Activated CD8-positive, alpha-beta T cell treated with anti-CD3 and anti-CD28 coated beads for 36 hours (primary cell): ENCODE measurements around the gene PTEN. TPM values are rescaled to one million over a fixed set of nuclear protein-coding genes. Genes with fewer than 3 reads are reported as not detected.
"Not testable (repeated sequence)": the region's sequence is repeated elsewhere in the genome, so short reads cannot be mapped to it uniquely, and the experiment has no call there.

Experiments used
- ATAC-seq: fragments of 200-7000 bp; cut with Tn5 transposase; one replicate; pipeline ENCODE4 v1.10.0; 2021; ENCODE audit warnings: mild to moderate bottlenecking, moderate library complexity
- CTCF ChIA-PET: fragments of 350-600 bp; sonication (Branson Sonifier 250); formaldehyde crosslinking; loops from one replicate; lab custom pipeline; 2021; ENCODE audit warnings: antibody characterized with exemption; lab: Charles Lee
- POLR2A ChIA-PET: fragments of 350-600 bp; sonication (Branson Sonifier 250); formaldehyde crosslinking; loops from one replicate; lab custom pipeline; 2021; ENCODE audit warnings: antibody characterized with exemption; lab: Charles Lee
- DNase-seq: peaks from one replicate; pipeline ENCODE4 v3.0.0-alpha.2; 2020
- H3K27ac Mint-ChIP-seq: one replicate; pipeline ENCODE4 v1.8.0; 2021; ENCODE audit warnings: mild to moderate bottlenecking, mixed read lengths
- H3K27me3 Mint-ChIP-seq: one replicate; pipeline ENCODE4 v1.8.0; 2021; ENCODE audit warnings: mixed read lengths
- H3K36me3 Mint-ChIP-seq: one replicate; pipeline ENCODE4 v1.8.0; 2021; ENCODE audit warnings: low read depth, mixed read lengths
- H3K4me1 Mint-ChIP-seq: one replicate; pipeline ENCODE4 v1.8.0; 2021; ENCODE audit warnings: low read depth, mixed read lengths
- H3K4me3 Mint-ChIP-seq: one replicate; pipeline ENCODE4 v1.8.0; 2021; ENCODE audit warnings: mild to moderate bottlenecking, moderate library complexity, mixed read lengths
- H3K9me3 Mint-ChIP-seq: one replicate; pipeline ENCODE4 v1.8.0; 2021; ENCODE audit warnings: mixed read lengths
- intact Hi-C: fragments of 100-400 bp; cut with micrococcal nuclease; formaldehyde crosslinking; loops from one replicate; pipeline ENCODE4 v1.10.0; 2022
- total RNA-seq, 2 experiments: library from RNA; stranded (reverse); gene quantifications; one replicate each; pipeline ENCODE4 v1.2.3, GENCODE V29; 2021
- TF ChIP-seq, protein P1 (sequence below): fragments of 200-600 bp; IDR thresholded peaks from one replicate; pipeline ENCODE4 v1.8.0; 2022; ENCODE audit warnings: antibody characterized with exemption, mild to moderate bottlenecking

The PTEN gene
- total RNA-seq, 2 experiments from 2014 or later = 48.9 to 51.8 TPM

- Mint-ChIP-seq H3K4me3 (no peak overlapping the region), H3K27ac (no peak overlapping the region), H3K9me3 (no peaks in the 10 kb centered on the region), H3K4me1 (no peaks in the 10 kb centered on the region), H3K27me3 (no peaks in the 10 kb centered on the region), H3K36me3 (no peaks in the 10 kb centered on the region)
- no peak for ATAC-seq
- TF ChIP-seq, protein P1, sequence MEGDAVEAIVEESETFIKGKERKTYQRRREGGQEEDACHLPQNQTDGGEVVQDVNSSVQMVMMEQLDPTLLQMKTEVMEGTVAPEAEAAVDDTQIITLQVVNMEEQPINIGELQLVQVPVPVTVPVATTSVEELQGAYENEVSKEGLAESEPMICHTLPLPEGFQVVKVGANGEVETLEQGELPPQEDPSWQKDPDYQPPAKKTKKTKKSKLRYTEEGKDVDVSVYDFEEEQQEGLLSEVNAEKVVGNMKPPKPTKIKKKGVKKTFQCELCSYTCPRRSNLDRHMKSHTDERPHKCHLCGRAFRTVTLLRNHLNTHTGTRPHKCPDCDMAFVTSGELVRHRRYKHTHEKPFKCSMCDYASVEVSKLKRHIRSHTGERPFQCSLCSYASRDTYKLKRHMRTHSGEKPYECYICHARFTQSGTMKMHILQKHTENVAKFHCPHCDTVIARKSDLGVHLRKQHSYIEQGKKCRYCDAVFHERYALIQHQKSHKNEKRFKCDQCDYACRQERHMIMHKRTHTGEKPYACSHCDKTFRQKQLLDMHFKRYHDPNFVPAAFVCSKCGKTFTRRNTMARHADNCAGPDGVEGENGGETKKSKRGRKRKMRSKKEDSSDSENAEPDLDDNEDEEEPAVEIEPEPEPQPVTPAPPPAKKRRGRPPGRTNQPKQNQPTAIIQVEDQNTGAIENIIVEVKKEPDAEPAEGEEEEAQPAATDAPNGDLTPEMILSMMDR = no peak
- POLR2A ChIA-PET = interaction anchor here (2.3 kb wide), 1 partner anchor 26 kb away, joined by 8 read pairs; the partner anchor contains the start of gene ATAD1
- CTCF ChIA-PET = interaction anchor here (0.8 to 1.8 kb wide), 2 partner anchors 547 to 738 kb away, joined by 3 read pairs; partner anchors contain the start of gene RNLS
- intact Hi-C loops = no loop called here
- no peak for DNase-seq
Observed at GRCh38 chr10:87844837-87845623, 18.4 kb upstream of the PTEN start.

GRCh38 chr10:87845624-87845998 lies 17.8 kb upstream of the PTEN start:
- TF ChIP-seq, protein P1 = no peak
- Mint-ChIP-seq H3K27me3 (no peaks in the 10 kb centered on the region), H3K27ac (no peak overlapping the region), H3K4me3 (no peak overlapping the region), H3K36me3 (no peaks in the 10 kb centered on the region), H3K4me1 (no peaks in the 10 kb centered on the region), H3K9me3 (no peaks in the 10 kb centered on the region)
- intact Hi-C loops = no loop called here
- ChIA-PET CTCF (interaction anchor here (0.7 to 1.8 kb wide), 6 partner anchors 14 to 737 kb away, joined by 3 to 6 read pairs (median 3); partner anchors contain the start of genes ATAD1 and RNLS), POLR2A (interaction anchor here (0.6 to 2.3 kb wide), 2 partner anchors 8 to 27 kb away, joined by 3 to 8 read pairs; partner anchors contain the start of gene ATAD1)
- DNase-seq (no peak), ATAC-seq (no peak)

DNA sequence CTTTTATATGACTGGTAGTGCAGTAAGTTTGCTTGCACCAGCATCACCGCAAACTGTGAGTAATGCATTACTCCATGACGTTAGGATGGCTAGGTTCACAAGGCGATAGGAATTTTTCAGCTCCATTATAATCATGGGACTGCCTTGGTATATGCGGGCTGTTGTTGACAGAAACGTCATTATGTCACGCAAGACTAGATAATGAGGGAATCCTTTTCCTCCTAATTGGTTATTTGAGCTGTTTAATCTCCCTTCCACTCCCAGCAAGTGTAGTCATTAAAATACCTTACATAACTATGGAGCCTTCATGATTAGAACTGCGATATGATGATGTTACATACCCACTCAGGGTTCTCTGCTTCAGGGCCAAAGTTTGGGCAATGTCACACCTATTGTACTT lies 17.4 kb upstream of the PTEN start:
- no peak overlapping the region for H3K4me3 Mint-ChIP-seq
- ATAC-seq (no peak), DNase-seq (no peak)
- ChIA-PET CTCF (interaction anchor here (0.7 to 1.8 kb wide), 6 partner anchors 13 to 737 kb away, joined by 3 to 6 read pairs (median 3); partner anchors contain the start of genes ATAD1 and RNLS), POLR2A (interaction anchor here (0.6 to 2.3 kb wide), 3 partner anchors 8 to 771 kb away, joined by 3 to 8 read pairs (median 3); partner anchors contain the start of gene ATAD1)
- no peaks in the 10 kb centered on the region for H3K27me3 Mint-ChIP-seq
- intact Hi-C loops = no loop called here
- peaks cover 4% of the 10 kb centered on the region for H3K4me1 Mint-ChIP-seq
- no peaks in the 10 kb centered on the region for H3K36me3 Mint-ChIP-seq
- no peak overlapping the region for H3K27ac Mint-ChIP-seq
- TF ChIP-seq, protein P1 = no peak
- H3K9me3 Mint-ChIP-seq = no peaks in the 10 kb centered on the region

- H3K36me3 Mint-ChIP-seq, H3K4me3 Mint-ChIP-seq, ATAC-seq, H3K27me3 Mint-ChIP-seq, H3K9me3 Mint-ChIP-seq, intact Hi-C loops, H3K27ac Mint-ChIP-seq, DNase-seq, H3K4me1 Mint-ChIP-seq: not testable (repeated sequence)
- ChIA-PET CTCF (interaction anchor here (0.7 to 1.8 kb wide), 5 partner anchors 20 to 736 kb away, joined by 3 to 6 read pairs (median 3); partner anchors contain the start of genes ATAD1 and RNLS), POLR2A (interaction anchor here (0.6 to 2.3 kb wide), 3 partner anchors 28 to 770 kb away, joined by 3 to 8 read pairs (median 3); partner anchors contain the start of gene ATAD1)
Observed at GRCh38 chr10:87846711-87847110, 16.7 kb upstream of the PTEN start.

- DNase-seq = no peak
- intact Hi-C loops = no loop called here
- no peaks in the 10 kb centered on the region for H3K36me3 Mint-ChIP-seq
- TF ChIP-seq, protein P1 = no peak
- no peak overlapping the region for H3K27ac Mint-ChIP-seq
- ATAC-seq = no peak
- ChIA-PET POLR2A (no interaction called here), CTCF (no interaction called here)
- H3K4me1 Mint-ChIP-seq = peaks cover 8% of the 10 kb centered on the region
- no peaks in the 10 kb centered on the region for H3K9me3 Mint-ChIP-seq
- H3K27me3 Mint-ChIP-seq = no peaks in the 10 kb centered on the region
- no peak overlapping the region for H3K4me3 Mint-ChIP-seq
Observed at GRCh38 chr10:87847550-87847949, 15.9 kb upstream of the PTEN start.
